Smooth muscle cell (in vitro differentiated cells): ENCODE data around the gene UBR4. TPM values are rescaled to one million over a fixed set of nuclear protein-coding genes. Genes with fewer than 3 reads are reported as not detected.
A peak's percentile ranks its signal among the peaks of the same experiment; 100 is the strongest.

ENCODE experiments used
- DNase-seq: peaks from one replicate; lab custom pipeline; 2025; ENCODE audit not compliant: unreplicated experiment; lab: John Stamatoyannopoulos, UW
- H2AFZ ChIP-seq: fragments of 200-600 bp; sonication (generic); 2 replicates; pipeline ENCODE4 v1.6.0; 2016; ENCODE audit warnings: antibody characterized with exemption, low read depth, mild to moderate bottlenecking
- H3F3A ChIP-seq: fragments of 200-600 bp; sonication (generic); 2 replicates; pipeline ENCODE4 v1.6.0; 2017; ENCODE audit warnings: antibody characterized with exemption, low read depth
- H3K27ac ChIP-seq: fragments of 200-600 bp; sonication (generic); 2 replicates; pipeline ENCODE4 v1.5.1; 2016; ENCODE audit warnings: low read depth, mild to moderate bottlenecking
- H3K27me3 ChIP-seq: fragments of 200-600 bp; sonication (generic); 2 replicates; pipeline ENCODE4 v1.6.1; 2016; ENCODE audit warnings: low read depth, mild to moderate bottlenecking
- H3K36me3 ChIP-seq: fragments of 200-600 bp; sonication (generic); 2 replicates; pipeline ENCODE4 v1.5.1; 2016; ENCODE audit warnings: low read depth
- H3K4me1 ChIP-seq: fragments of 200-600 bp; sonication (generic); 2 replicates; pipeline ENCODE4 v1.5.1; 2016; ENCODE audit warnings: low read depth
- H3K4me2 ChIP-seq: fragments of 200-600 bp; sonication (generic); 2 replicates; pipeline ENCODE4 v1.6.0; 2016; ENCODE audit warnings: mild to moderate bottlenecking
- H3K4me3 ChIP-seq: fragments of 200-600 bp; sonication (generic); 2 replicates; pipeline ENCODE4 v1.5.1; 2016; ENCODE audit warnings: mild to moderate bottlenecking
- H3K79me2 ChIP-seq: fragments of 200-600 bp; sonication (generic); 2 replicates; pipeline ENCODE4 v1.6.0; 2016; ENCODE audit warnings: low read depth, mild to moderate bottlenecking
- H3K9ac ChIP-seq: fragments of 200-600 bp; sonication (generic); 2 replicates; pipeline ENCODE4 v1.6.0; 2016; ENCODE audit warnings: low read depth
- H3K9me3 ChIP-seq: fragments of 200-600 bp; sonication (generic); replicated peaks from 2 replicates; pipeline ENCODE4 v1.5.1; 2016; ENCODE audit warnings: low read depth
- H4K20me1 ChIP-seq: fragments of 200-600 bp; sonication (generic); 2 replicates; pipeline ENCODE4 v1.6.0; 2016; ENCODE audit warnings: low read depth
- CTCF ChIP-seq: fragments of 200-600 bp; sonication (generic); IDR thresholded peaks from 2 replicates; pipeline ENCODE4 v1.5.1; 2017; ENCODE audit warnings: borderline replicate concordance, mild to moderate bottlenecking, antibody characterized with exemption; ENCODE audit not compliant: insufficient read depth, poor library complexity, severe bottlenecking
- WGBS: methylation state at CpG from one replicate; pipeline ENCODE4 v1.1.7; 2016; ENCODE audit warnings: low lambda C conversion rate; 5-methylcytosine and 5-hydroxymethylcytosine counted together
- polyA plus RNA-seq: library from polyadenylated mRNA; unstranded; fragments of >200 nt; fragmentation: Nextera tagmentation; extraction: Ambion mirVana; gene quantifications from 2 replicates; pipeline ENCODE4 v1.2.1, GENCODE V29; 2016
- total RNA-seq: library from RNA; depleted of rRNA; stranded (reverse); fragments of >200 nt; gene quantifications from 2 replicates; pipeline ENCODE4 v1.2.3, GENCODE V29; 2014

UBR4 gene
- total and polyA plus RNA-seq, 2 experiments from 2014 or later = 62.7 to 142 TPM

GRCh38 chr1:19033926-19034680 lies 176.0 kb downstream of the UBR4 start:
- Histone ChIP-seq H4K20me1 (no peaks in the 10 kb centered on the region), H3K27ac (peak overlapping the region; percentile 38), H3K27me3 (no peaks in the 10 kb centered on the region), H2AFZ (no peak overlapping the region), H3K4me1 (no peaks in the 10 kb centered on the region), H3K9me3 (no peaks in the 10 kb centered on the region), H3K36me3 (no peaks in the 10 kb centered on the region), H3K79me2 (no peaks in the 10 kb centered on the region), H3K9ac (no peak overlapping the region), H3K4me2 (no peak overlapping the region), H3F3A (no peaks in the 10 kb centered on the region), H3K4me3 (no peak overlapping the region)
- WGBS = 53% methylated on average over 21 of the region's 22 CpGs
- DNase-seq = no peak
- no peak for TF ChIP-seq CTCF

GRCh38 chr1:19033515-19033839 lies 176.6 kb downstream of the UBR4 start:
- H3K9me3 ChIP-seq = no peaks in the 10 kb centered on the region
- H3K79me2 ChIP-seq = no peaks in the 10 kb centered on the region
- H3K36me3 ChIP-seq = no peaks in the 10 kb centered on the region
- H3K4me2 ChIP-seq = no peak overlapping the region
- H3K27ac ChIP-seq = no peak overlapping the region
- H3K4me1 ChIP-seq = no peaks in the 10 kb centered on the region
- no peak for DNase-seq
- H3K4me3 ChIP-seq = no peak overlapping the region
- no peaks in the 10 kb centered on the region for H4K20me1 ChIP-seq
- TF ChIP-seq CTCF = no peak
- no peak overlapping the region for H2AFZ ChIP-seq
- H3F3A ChIP-seq = no peaks in the 10 kb centered on the region
- no peaks in the 10 kb centered on the region for H3K27me3 ChIP-seq
- 86% methylated on average over 8 of the region's 8 CpGs for WGBS
- H3K9ac ChIP-seq = no peak overlapping the region

GRCh38 chr1:19032701-19033514 lies 177.2 kb downstream of the UBR4 start:
- Histone ChIP-seq H3K27me3 (no peaks in the 10 kb centered on the region), H3K27ac (no peak overlapping the region), H3K36me3 (no peaks in the 10 kb centered on the region), H3K9ac (no peak overlapping the region), H4K20me1 (no peaks in the 10 kb centered on the region), H3K4me1 (no peaks in the 10 kb centered on the region), H3K4me2 (no peak overlapping the region), H3K9me3 (no peaks in the 10 kb centered on the region), H3F3A (no peaks in the 10 kb centered on the region), H3K79me2 (no peaks in the 10 kb centered on the region), H3K4me3 (no peak overlapping the region), H2AFZ (no peak overlapping the region)
- DNase-seq = no peak
- TF ChIP-seq CTCF = no peak
- WGBS = 94% methylated on average over 20 of the region's 20 CpGs
